Prostate gland (tissue), 2 donors: ENCODE data around the gene KCNQ1. TPM values are rescaled to one million over a fixed set of nuclear protein-coding genes. Genes with fewer than 3 reads are reported as not detected.
A peak's percentile ranks its signal among the peaks of the same experiment; 100 is the strongest.

ENCODE experiments used
- DNase-seq: peaks from one replicate; pipeline ENCODE4 v3.0.0-alpha.2; 2019; ENCODE audit warnings: low spot score
- H3K27ac ChIP-seq, 2 donors: fragments of 200-600 bp; sonication (generic); 2 replicates each; pipeline ENCODE4 v1.5.1; 2017 to 2019
- H3K27me3 ChIP-seq: fragments of 200-600 bp; sonication (generic); replicated peaks from 2 replicates; pipeline ENCODE4 v1.5.1; 2019; ENCODE audit not compliant: insufficient read depth
- H3K36me3 ChIP-seq, 2 donors: fragments of 200-600 bp; sonication (generic); 1 replicate in 1 of 2; 2 replicates in 1 of 2; pipeline versions ENCODE4 v1.5.1 to v1.8.1; 2017 to 2019
- H3K4me1 ChIP-seq: fragments of 200-600 bp; sonication (generic); replicated peaks from 2 replicates; pipeline ENCODE4 v1.5.1; 2019
- H3K4me3 ChIP-seq, 2 donors: fragments of 200-600 bp; sonication (generic); 2 replicates each; pipeline ENCODE4 v1.5.1; 2017 to 2019
- H3K9me3 ChIP-seq: fragments of 200-600 bp; sonication (generic); 2 replicates; pipeline ENCODE4 v1.5.1; 2017
- POLR2A ChIP-seq: fragments of 450-650 bp; IDR thresholded peaks from one replicate; pipeline ENCODE4 v1.6.1; 2016; ENCODE audit warnings: antibody characterized with exemption, mild to moderate bottlenecking
- POLR2AphosphoS5 ChIP-seq: sonication (generic); formaldehyde crosslinking; IDR thresholded peaks from one replicate; pipeline ENCODE4 v1.6.1; 2017; ENCODE audit warnings: antibody characterized with exemption
- WGBS: methylation state at CpG from one replicate; pipeline ENCODE4 v1.1.5; 2018; 5-methylcytosine and 5-hydroxymethylcytosine counted together
- intact Hi-C: fragments of 100-400 bp; cut with DNase I; formaldehyde crosslinking; loops from one replicate; pipeline ENCODE4 v1.14.2; 2022
- total RNA-seq, 2 donors: library from RNA; depleted of rRNA; stranded (reverse); fragments of >200 nt; gene quantifications; one replicate each; pipeline ENCODE4 v1.1.0, GENCODE V29; 2016
- TF ChIP-seq, protein P1 (sequence below), 4 experiments: fragments of 200-600 bp in 2 of 4; fragments of 450-650 bp in 2 of 4; sonication (generic) in 2 of 4; IDR thresholded peaks; 1 replicate in 3 of 4; 2 replicates in 1 of 4; pipeline ENCODE4 v1.5.1; 2016 to 2019; ENCODE audit warnings: antibody characterized with exemption in 4 of 4, mild to moderate bottlenecking in 2 of 4, moderate library complexity in 2 of 4

The KCNQ1 gene
- total RNA-seq, 2 donors from 2014 or later = 10.0 to 33.8 TPM

DNA sequence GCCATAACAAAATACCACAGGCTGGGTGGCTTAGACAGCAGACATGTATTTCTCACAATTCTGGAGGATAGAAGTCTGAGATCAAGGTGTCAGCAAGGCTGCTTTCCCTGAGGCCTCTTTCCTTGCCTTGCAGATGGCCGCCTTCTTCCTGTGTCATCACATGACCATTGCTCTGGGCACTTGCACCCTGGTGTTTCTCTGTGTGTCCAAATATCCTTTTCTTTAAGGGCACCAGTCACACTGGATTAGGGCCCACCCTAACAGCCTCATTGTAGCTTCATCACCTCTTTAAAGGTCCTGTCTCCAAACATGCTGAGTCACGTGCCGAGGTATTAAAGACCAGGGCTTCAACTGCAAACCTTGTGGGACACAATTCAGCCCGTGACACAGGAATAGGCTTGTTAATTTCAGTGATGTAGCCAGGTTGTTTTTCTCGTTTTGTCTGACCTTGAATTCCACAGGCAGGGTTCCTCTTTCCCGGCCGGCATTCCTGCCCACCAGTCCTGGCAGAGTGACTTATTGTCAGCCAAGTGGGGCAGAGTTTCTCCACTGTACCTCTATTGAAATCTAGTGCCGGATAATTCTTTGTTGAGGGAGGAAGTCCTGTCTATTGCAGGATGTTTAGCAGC is 154.9 kb downstream of the KCNQ1 start:
- no peak for TF ChIP-seq POLR2A
- TF ChIP-seq POLR2AphosphoS5 = peak; percentile 62
- Histone ChIP-seq H3K4me3 (no peak overlapping the region), H3K27me3 (no peaks in the 10 kb centered on the region), H3K9me3 (no peaks in the 10 kb centered on the region), H3K4me1 (no peaks in the 10 kb centered on the region), H3K27ac (peak overlapping the region in 1 of 2 donors; percentile 12), H3K36me3 (no peaks in the 10 kb centered on the region)
- peak; percentile 44 for DNase-seq
- WGBS = 54% methylated on average over 8 of the region's 8 CpGs
- intact Hi-C loops = loop anchor here (10.0 kb wide), 1 partner anchor 135 kb away; no protein-coding TSS in a partner anchor

DNA sequence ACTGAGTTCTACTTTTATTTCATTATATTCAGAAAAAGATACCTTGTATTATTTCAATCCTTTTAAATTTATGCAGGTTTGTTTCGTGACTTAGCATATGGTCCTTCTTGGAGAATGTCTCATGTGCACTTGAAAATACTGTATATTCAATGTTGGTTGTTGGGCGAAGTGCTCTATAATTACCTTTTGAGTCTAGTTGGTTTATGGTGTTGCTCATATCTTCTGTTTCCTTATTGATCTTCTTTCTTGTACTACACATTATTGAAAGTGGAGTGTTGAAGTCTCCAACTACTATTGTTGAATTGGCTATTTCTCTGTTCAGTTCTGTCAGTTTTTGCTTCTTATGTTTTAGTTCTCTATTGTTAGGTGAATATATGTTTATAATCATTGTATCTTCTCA is 164.5 kb downstream of the KCNQ1 start:
- intact Hi-C loops = no loop called here
- no peaks in the 10 kb centered on the region for H3K9me3 ChIP-seq
- no peaks in the 10 kb centered on the region for H3K27me3 ChIP-seq
- H3K27ac ChIP-seq = no peak overlapping the region
- no peaks in the 10 kb centered on the region for H3K4me1 ChIP-seq
- 93% methylated on average over 2 of the region's 2 CpGs for WGBS
- no peaks in the 10 kb centered on the region for H3K36me3 ChIP-seq
- DNase-seq = no peak
- H3K4me3 ChIP-seq = no peak overlapping the region
- TF ChIP-seq, protein P1, sequence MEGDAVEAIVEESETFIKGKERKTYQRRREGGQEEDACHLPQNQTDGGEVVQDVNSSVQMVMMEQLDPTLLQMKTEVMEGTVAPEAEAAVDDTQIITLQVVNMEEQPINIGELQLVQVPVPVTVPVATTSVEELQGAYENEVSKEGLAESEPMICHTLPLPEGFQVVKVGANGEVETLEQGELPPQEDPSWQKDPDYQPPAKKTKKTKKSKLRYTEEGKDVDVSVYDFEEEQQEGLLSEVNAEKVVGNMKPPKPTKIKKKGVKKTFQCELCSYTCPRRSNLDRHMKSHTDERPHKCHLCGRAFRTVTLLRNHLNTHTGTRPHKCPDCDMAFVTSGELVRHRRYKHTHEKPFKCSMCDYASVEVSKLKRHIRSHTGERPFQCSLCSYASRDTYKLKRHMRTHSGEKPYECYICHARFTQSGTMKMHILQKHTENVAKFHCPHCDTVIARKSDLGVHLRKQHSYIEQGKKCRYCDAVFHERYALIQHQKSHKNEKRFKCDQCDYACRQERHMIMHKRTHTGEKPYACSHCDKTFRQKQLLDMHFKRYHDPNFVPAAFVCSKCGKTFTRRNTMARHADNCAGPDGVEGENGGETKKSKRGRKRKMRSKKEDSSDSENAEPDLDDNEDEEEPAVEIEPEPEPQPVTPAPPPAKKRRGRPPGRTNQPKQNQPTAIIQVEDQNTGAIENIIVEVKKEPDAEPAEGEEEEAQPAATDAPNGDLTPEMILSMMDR (IDR thresholded peaks at IDR 0.05) = no peak
- TF ChIP-seq POLR2A (no peak), POLR2AphosphoS5 (no peak)

DNA sequence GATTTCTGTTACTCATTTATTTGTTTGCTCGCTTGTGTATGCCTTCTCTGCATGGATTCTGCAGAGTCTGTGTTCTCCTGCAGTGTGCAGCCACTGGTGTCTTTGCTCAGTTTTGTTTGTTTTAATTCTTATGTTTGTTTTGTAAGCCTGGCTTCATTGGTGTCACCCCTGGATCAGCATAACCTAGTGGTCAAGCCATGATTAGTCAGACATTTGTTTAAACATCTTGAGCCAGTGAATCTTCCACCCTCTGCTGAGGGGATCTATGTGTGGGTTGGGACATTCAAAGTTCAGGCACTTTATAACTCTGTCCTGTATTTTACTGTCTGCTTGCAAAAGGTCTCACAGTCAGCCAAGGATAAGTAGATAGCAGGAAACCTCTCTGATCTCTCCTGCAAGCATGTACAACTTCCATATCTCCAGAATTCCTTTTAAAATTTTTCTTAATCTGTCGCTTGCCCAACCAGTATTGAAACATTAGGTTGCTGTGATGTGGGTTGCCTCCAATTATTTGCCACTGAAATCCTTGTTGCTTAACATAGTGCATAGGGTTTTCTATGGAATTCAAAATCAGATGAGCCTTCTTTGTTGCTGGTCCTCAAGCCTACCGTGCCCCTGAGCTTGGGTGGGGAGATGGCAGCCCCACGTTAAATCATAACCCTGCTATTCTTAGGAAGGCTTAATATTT is 168.2 kb downstream of the KCNQ1 start:
- Histone ChIP-seq H3K4me1 (no peaks in the 10 kb centered on the region), H3K27me3 (no peaks in the 10 kb centered on the region), H3K9me3 (no peaks in the 10 kb centered on the region), H3K36me3 (no peaks in the 10 kb centered on the region), H3K27ac (no peak overlapping the region), H3K4me3 (no peak overlapping the region)
- DNase-seq = no peak
- TF ChIP-seq, protein P1 (IDR thresholded peaks at IDR 0.05) = no peak
- TF ChIP-seq POLR2A = no peak
- no peak for TF ChIP-seq POLR2AphosphoS5
- WGBS = 85% methylated on average over 4 of the region's 4 CpGs
- intact Hi-C loops = no loop called here

DNA sequence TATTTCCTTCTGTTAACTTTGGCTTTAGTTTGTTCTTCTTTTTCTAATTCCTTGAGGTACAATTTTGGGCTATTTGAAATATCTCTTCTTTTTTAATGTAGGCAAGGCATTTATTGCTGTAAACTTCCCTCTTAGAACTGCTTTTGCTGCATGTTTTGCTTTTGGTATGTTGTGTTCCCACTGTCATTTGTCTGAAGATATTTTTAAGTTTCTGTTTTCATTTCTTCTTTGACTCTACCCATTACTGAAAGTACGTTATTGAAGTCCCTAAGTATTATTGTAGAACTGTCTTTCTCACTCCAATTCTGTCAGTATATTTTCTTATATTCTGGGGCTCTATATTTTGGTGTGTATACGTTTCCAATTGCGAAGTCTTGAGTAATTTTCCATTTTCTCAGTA is 177.1 kb downstream of the KCNQ1 start:
- Histone ChIP-seq H3K27me3 (no peaks in the 10 kb centered on the region), H3K4me3 (no peak overlapping the region), H3K27ac (no peak overlapping the region), H3K4me1 (no peaks in the 10 kb centered on the region), H3K9me3 (no peaks in the 10 kb centered on the region), H3K36me3 (no peaks in the 10 kb centered on the region)
- no peak for DNase-seq
- TF ChIP-seq POLR2AphosphoS5 = no peak
- TF ChIP-seq, protein P1 (IDR thresholded peaks at IDR 0.05) = no peak
- 58% methylated on average over 3 of the region's 3 CpGs for WGBS
- intact Hi-C loops = no loop called here

DNA sequence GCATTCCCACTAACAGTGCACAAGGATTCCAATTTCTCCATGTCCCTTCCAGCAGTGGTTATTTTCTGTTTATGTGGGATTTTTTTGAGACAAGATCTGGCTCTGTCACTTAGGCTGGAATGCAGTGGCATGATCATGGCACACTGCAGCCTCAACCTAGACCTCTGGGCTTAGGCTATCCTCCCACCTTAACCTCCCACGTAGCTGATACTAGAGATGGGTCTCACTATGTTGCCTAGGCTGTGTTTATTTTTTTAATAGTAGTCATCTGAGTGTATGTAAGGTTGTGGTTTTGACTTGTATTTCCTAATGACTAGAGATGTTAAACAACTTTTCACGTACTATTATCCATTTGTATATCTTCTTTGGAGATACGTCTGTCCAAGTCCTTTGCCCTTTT is 180.4 kb downstream of the KCNQ1 start:
- no peaks in the 10 kb centered on the region for H3K4me1 ChIP-seq
- WGBS = 72% methylated on average over 3 of the region's 3 CpGs
- H3K27ac ChIP-seq = no peak overlapping the region
- no peaks in the 10 kb centered on the region for H3K9me3 ChIP-seq
- intact Hi-C loops = no loop called here
- H3K36me3 ChIP-seq = no peaks in the 10 kb centered on the region
- no peak for DNase-seq
- H3K27me3 ChIP-seq = no peaks in the 10 kb centered on the region
- no peak overlapping the region for H3K4me3 ChIP-seq
- TF ChIP-seq, protein P1 (IDR thresholded peaks at IDR 0.05) = no peak
- TF ChIP-seq POLR2AphosphoS5 = no peak
- TF ChIP-seq POLR2A = no peak
